ACHN (cell line): ENCODE data around the gene ACVR1B.

Experiments
- DNase-seq: peaks from one replicate; pipeline ENCODE4 v3.0.0-alpha.2; 2015
- in situ Hi-C: cut with HindIII; loops from 2 replicates; pipeline ENCODE4 v1.10.0; 2017; ENCODE audit warnings: low sequenced_read_pairs, low pct_ligation_motif_present, low pct_unique_long_range_greater_than_20kb

Gene ACVR1B

GRCh38 chr12:51915003-51915625 lies 36.4 kb upstream of the ACVR1B start:
- DNase-seq: no peak
- in situ Hi-C loops: no loop called here

- in situ Hi-C loops: no loop called here
- DNase-seq: no peak
Observed at GRCh38 chr12:51915951-51916350, 35.5 kb upstream of the ACVR1B start.

- in situ Hi-C loops: no loop called here
- no peak for DNase-seq
Observed at GRCh38 chr12:51917041-51917590, 34.4 kb upstream of the ACVR1B start.

DNA sequence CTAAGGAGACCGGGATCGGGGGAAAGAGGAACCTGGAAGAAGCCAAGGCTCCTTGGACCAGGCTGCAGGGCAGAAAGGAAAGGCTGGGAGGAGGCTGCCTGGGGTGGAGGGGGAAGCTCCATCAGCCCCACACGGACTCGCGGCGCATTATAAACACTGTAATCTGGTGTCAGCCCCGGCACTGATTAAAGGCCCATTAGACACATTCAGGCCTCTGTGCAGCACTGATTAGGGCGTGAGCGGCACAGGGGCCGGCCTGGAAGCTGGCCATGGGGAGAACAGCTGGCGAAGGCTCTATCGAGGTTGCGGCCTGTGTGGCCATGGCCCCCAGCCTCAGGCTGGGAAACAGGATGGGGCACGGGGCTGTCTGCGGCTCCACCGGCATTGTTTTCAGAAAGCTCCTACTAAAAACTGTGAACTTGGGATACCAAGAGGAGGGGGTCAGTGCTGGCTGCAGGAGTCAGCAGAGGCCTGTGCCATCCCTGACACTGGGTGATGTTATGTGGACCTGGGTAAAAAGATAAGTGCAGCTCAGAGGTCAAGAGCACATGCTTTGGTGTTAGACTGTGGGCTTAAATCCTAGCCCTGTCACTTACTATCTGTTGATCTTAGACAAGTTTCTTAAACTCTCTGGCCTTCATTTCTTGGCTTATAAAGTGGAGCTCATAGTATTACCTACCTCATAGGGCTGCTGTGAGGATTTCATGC lies 33.6 kb upstream of the ACVR1B start:
- DNase-seq: no peak
- in situ Hi-C loops: no loop called here

DNA sequence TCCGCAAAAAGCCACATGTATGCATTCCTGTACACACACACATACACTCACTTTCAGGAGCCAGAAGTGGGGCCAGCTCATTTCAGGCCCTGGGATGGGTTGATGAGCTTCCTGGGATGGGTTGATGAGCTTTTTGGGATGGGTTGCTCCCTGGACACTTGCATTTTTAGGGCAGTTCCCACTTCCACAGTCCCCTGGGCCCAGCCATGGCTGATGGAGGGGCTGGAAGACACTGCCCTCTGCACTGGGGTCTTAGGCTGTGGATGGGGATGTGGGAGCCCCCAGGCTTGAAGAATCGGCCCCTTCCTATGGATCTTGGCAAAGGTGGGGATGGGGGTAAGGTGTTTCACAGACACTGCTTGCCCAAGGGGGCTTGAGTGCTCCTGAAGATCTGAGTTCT lies 31.5 kb upstream of the ACVR1B start:
- DNase-seq: no peak
- in situ Hi-C loops: no loop called here

DNA sequence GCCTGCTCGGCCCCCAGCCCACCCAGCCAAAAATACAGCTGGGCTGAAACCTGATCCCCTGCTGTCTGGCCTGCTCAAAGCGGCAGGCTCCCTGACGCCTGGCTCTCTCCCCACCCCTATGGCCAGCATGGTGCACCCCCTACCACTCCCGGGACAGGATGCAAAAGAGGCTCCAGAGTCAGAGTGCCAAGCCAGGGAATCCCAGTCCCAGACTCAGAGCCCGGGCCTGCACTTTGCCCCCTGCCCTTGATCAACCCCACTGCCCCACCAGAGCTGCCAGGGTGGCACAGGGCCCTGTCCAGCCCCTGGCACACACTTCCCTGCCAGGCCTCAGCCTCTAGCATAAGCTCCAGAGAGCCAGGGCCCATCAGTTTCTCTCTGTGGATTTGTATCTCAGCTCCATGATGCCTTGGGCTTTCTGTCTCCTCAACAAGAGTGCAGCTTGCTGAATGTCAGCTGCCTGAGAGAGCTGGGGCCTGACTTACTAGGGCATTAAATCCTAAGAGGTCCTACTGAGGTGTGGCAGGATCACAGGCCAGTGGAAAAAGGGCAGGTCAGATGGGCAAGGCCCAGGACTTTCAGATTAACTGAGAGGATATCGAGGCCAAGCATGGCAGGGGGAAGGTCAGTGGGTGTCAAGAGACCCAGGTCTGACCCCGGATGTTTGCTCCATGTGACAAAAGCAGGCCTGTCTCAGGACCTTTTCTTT lies 30.3 kb upstream of the ACVR1B start:
- no peak for DNase-seq
- in situ Hi-C loops: no loop called here

DNA sequence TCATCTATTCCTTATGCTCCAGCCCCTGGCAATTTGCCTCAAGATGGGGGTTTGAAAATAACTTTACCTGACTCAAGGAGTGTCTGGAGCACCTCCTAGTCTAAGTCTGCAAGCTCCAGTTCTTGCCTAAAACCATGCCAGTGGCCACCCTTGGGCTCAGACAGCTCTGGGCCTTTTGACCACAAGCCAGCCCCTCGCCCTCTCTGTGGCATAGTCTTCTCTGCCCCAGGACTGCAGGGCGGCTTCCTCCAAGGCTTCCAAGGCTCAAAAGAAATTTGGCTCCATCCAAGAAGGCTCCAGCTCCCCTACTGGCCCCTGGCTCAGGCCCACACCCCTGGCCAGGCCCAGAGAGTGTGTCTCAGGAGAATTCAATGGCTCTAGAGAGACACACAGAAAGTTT lies 29.4 kb upstream of the ACVR1B start:
- in situ Hi-C loops: no loop called here
- DNase-seq: no peak

DNA sequence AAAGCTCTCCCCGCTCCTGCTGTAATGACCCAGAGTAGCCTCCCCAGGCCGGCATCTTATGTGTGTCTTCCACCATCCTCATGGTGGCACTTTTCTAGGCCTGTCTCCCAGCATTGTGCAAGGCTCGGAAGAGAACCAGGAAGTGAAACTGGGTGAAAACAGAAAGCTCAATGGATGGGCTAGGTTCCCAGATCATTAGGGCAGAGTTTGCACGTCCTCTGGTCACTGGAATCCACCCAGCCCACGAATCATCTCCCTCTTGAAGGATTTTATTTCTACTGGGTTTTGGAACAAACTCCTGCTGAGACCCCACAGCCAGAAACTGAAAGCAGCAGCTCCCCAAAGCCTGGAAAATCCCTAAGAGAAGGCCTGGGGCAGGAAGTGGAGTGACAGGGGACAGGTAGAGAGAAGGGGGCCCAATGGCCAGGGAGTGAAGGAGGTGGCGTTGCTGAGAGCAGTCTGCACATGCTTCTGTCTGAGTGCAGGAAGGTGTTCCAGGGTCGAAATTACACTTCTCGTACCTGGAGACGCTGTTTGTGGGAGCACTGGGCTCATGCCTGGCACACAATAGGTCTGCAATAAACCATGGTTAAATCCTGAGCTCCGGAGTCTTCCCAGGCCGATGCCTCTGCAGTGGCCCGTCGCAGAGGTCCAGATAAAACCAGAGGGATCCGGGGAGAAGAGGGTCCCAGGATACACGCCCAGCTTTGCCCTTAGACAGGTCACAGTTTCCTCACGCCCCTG lies 28.6 kb upstream of the ACVR1B start:
- in situ Hi-C loops: no loop called here
- DNase-seq: no peak

GRCh38 chr12:51923506-51924365 lies 27.8 kb upstream of the ACVR1B start:
- in situ Hi-C loops: no loop called here
- no peak for DNase-seq

DNA sequence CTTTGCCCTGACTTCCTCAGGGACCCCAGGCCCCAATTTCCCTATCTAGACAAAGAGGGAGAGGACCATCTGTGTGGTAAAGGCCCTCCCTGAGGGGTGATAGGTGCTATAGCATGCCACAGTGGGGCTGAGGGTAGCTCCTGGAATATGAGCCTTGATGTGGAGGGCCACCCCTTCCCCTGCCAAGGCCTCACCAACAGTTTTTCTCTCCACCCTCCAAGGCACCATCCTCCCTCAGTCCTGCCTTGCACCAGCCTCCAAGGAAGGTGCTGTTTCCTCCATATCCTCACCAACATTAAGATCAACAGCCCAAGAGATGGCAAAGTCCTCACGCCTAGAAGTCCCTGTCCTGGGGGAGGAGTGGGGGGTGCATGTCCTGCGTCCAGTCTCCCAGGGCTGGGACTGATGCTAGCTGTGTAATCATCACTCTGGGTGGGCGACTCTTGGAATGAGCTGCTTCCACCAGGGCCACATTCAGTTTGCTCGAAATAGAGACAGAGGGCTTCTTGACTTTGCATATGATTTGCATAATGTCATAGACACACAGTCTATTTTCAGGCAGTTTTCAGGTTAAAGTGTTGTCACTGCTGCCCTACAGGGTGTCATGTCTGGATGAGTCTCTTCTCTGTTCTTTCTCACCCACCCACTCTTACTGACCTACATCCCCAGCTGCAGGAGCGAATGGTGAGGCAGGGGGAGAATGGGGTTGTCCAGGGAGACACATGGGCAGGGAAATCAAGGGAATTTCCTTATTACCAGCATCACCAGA lies 26.8 kb upstream of the ACVR1B start:
- in situ Hi-C loops: no loop called here
- DNase-seq: no peak

GRCh38 chr12:51925346-51926063 lies 26.0 kb upstream of the ACVR1B start:
- in situ Hi-C loops: no loop called here
- no peak for DNase-seq

DNA sequence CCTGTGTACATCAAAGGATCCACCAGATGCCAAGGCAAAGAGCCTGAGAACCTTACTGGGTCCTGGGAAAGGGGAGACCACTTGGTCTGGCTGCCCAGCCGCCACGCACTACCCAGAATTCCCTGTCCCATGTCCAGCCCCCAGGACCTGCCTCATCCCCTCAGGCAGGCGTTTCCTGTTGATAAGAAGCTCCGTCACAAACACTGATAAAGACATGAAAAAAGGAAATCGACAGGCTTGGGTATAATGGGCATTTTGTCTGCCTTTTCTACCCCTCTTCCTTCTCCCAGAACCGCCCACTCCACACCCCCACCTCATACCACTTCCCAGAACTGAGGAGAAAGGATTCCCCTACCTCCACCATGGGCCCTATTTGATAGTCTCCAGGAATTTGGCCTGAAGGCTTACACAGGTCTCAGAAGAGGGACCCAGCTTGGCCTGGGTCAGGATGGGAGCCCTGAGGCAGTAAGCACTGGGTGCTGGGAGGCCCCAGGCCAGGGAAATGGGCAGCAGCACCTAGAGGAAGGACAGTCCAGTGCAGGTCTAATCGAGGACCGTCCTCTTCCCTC lies 25.4 kb upstream of the ACVR1B start:
- in situ Hi-C loops: no loop called here
- no peak for DNase-seq

DNA sequence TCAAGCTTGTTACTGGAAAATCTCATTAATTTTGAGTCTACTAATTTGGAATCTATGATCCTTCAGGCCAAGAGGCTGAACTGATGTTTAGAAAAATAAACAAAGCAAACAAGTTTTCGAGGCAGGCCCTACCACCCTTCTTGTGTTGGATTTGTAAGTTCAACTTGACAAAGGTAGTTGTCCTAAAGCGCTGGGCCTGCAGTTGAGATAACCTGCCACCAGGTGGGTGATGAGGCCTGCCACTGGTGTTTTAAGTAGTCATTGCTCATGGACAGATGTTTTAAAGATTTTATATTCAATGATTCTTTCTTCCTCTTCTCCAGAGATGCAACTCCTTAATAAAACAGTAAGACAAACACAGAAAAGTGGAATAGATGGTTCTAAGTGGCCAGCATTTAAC lies 24.8 kb upstream of the ACVR1B start:
- peak; percentile 45 for DNase-seq
- in situ Hi-C loops: no loop called here

- in situ Hi-C loops: no loop called here
- DNase-seq: no peak
Observed at GRCh38 chr12:51932218-51933076, 19.1 kb upstream of the ACVR1B start.

DNA sequence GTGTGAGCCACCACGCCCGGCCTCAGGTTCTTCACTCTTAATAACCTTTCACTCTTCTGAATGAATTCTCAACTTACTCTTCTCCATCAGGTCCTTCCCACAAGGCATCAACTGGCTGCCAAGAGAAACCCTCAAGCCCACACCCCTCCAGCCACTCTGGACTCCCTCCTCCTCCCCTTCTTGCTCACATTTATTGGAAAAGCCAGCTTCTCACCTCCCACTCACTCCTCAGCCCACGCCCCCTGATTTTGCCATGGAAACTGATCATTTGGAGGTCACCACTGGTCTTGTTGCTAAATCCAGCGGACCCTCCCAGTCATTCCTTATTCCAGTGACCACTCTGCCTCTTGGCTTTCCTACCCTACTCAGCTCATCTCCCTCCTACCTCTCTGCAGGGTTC lies 17.4 kb upstream of the ACVR1B start:
- in situ Hi-C loops: no loop called here

DNA sequence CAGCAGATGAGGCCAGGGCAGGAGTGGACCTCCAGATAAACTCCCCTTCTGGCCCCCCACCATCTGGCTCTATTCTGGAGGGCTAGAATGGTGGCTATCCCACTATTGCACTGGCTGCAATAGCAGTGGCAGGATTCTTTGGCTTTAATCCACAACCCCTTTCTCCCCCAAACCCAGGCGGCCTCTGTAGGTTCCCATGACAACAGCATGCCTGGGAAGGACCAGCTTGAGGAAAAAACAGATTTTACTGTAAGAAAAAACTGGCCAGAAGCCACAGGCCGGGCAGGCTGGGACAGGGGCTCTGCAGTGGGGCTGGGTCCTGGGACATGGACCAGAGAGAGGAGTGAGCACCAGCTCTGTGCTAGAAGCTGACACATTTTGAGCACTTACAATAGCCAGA lies 13.6 kb upstream of the ACVR1B start:
- no peak for DNase-seq
- in situ Hi-C loops: no loop called here

More for the DNA sequence above, 17.4 kb upstream of the ACVR1B start:
- DNase-seq: no peak
